CD4-positive, alpha-beta T cell treated with Interleukin-10 for 1 hour (primary cell): ENCODE data around the gene SLFN14.
"Not testable (repeated sequence)": the region's sequence is repeated elsewhere in the genome, so short reads cannot be mapped to it uniquely, and the experiment has no call there.

ENCODE experiments used
- DNase-seq: peaks from one replicate; pipeline ENCODE4 v3.0.0-alpha.2; 2020

SLFN14 gene

GRCh38 chr17:35519906-35520442, 40.6 kb downstream of the SLFN14 start:
- no peak for DNase-seq

GRCh38 chr17:35519439-35519838, 41.2 kb downstream of the SLFN14 start:
- no peak for DNase-seq

- not testable (repeated sequence) for DNase-seq
These were observed 42.2 kb downstream of the SLFN14 start for GRCh38 chr17:35518431-35518830.

GRCh38 chr17:35515027-35515426, 45.6 kb downstream of the SLFN14 start:
- DNase-seq: no peak

DNA sequence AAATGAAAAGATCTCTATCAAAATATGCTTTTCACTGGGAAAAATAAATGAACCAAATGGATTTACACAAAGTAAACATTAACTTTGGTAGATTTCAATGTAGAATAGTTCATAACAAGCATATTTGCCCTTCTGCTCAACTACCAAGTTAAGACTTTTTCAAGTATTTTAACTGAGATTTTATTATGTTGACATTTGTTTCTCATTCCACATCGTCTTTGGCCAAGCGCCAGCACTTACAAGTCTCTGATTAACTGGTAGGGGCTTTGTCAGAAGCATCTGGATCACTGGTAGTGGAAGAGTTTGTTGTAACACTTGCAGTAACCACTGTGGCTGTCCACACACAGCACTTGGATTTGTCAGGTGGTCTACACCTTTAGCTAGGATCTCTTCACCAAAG, 46.1 kb downstream of the SLFN14 start:
- DNase-seq: no peak
